ENCODE data around the gene SHISA6.

DNA sequence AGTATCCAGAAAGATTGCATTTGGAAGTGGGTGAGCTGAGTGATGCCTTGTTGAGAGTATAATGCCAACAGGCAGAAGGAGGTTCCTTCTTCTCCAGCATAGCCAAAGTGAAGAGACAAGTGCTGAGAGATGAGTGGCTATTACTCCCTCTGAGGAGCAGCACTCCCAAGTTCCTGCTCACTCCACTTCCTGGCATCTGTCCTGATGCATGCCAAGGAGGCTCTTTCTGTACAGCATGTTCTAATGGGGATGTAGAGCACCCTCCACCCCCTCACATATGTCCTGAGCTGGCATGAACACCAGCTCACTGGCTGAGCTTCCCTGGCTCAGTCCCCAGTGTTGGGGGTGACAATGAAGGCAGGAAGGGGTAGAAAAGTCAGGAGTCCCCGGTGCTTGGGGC, 313.0 kb downstream of the SHISA6 start:
- TF ChIP-seq EZH2 (IDR thresholded peaks at IDR 0.05; ENCODE audit: borderline replicate concordance, low read depth, low read length, poor library complexity, severe bottlenecking): no peak
- TF ChIP-seq, protein P1, sequence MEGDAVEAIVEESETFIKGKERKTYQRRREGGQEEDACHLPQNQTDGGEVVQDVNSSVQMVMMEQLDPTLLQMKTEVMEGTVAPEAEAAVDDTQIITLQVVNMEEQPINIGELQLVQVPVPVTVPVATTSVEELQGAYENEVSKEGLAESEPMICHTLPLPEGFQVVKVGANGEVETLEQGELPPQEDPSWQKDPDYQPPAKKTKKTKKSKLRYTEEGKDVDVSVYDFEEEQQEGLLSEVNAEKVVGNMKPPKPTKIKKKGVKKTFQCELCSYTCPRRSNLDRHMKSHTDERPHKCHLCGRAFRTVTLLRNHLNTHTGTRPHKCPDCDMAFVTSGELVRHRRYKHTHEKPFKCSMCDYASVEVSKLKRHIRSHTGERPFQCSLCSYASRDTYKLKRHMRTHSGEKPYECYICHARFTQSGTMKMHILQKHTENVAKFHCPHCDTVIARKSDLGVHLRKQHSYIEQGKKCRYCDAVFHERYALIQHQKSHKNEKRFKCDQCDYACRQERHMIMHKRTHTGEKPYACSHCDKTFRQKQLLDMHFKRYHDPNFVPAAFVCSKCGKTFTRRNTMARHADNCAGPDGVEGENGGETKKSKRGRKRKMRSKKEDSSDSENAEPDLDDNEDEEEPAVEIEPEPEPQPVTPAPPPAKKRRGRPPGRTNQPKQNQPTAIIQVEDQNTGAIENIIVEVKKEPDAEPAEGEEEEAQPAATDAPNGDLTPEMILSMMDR (conservative IDR thresholded peaks at IDR 0.05; ENCODE audit: low read depth, low read length): no peak

Data from A673 (cell line).